Vagina (tissue), 2 donors: ENCODE measurements around the gene PIGN.

Source experiments
- POLR2A ChIP-seq, 2 donors: fragments of 450-650 bp; IDR thresholded peaks; one replicate each; pipeline ENCODE4 v1.6.1; 2017; ENCODE audit warnings: antibody characterized with exemption in 2 of 2, mild to moderate bottlenecking in 2 of 2, moderate library complexity in 2 of 2
- POLR2AphosphoS5 ChIP-seq, 2 donors: sonication (generic); formaldehyde crosslinking; IDR thresholded peaks; one replicate each; pipeline ENCODE4 v1.9.0; 2017; ENCODE audit warnings: antibody characterized with exemption in 2 of 2, mild to moderate bottlenecking in 2 of 2, low read depth in 1 of 2; ENCODE audit not compliant: insufficient read depth in 1 of 2
- TF ChIP-seq, protein P1 (sequence below), 3 experiments: fragments of 450-650 bp in 2 of 3; fragments of 200-600 bp in 1 of 3; sonication (generic) in 1 of 3; IDR thresholded peaks; one replicate each; pipeline ENCODE4 v1.5.1; 2017 to 2019; ENCODE audit warnings: antibody characterized with exemption in 3 of 3, mild to moderate bottlenecking in 2 of 3, moderate library complexity in 2 of 3

DNA sequence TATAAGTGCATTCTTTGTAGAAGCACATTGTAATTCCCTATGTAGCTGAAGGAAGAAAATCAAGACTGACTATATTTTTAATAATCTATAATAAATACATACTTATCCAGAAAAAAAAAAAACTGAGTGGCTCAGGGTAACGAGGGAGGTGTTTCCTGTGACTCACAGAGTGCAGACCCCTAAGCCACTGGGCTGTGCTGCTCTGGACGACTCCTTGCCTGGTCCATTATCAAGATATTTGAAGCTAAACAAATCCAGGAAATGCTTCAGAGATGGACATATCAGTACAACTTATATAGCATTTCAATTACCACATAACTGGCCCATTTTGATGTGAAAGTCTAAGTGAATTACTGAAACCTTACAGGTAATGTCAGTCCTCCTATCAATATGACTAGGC lies 80.6 kb downstream of the PIGN start:
- TF ChIP-seq POLR2A (IDR thresholded peaks at IDR 0.05), result no peak
- TF ChIP-seq POLR2AphosphoS5 (IDR thresholded peaks at IDR 0.05; ENCODE audit: insufficient read depth in 1 of 2, low read depth in 1 of 2), result no peak
- TF ChIP-seq, protein P1, sequence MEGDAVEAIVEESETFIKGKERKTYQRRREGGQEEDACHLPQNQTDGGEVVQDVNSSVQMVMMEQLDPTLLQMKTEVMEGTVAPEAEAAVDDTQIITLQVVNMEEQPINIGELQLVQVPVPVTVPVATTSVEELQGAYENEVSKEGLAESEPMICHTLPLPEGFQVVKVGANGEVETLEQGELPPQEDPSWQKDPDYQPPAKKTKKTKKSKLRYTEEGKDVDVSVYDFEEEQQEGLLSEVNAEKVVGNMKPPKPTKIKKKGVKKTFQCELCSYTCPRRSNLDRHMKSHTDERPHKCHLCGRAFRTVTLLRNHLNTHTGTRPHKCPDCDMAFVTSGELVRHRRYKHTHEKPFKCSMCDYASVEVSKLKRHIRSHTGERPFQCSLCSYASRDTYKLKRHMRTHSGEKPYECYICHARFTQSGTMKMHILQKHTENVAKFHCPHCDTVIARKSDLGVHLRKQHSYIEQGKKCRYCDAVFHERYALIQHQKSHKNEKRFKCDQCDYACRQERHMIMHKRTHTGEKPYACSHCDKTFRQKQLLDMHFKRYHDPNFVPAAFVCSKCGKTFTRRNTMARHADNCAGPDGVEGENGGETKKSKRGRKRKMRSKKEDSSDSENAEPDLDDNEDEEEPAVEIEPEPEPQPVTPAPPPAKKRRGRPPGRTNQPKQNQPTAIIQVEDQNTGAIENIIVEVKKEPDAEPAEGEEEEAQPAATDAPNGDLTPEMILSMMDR (IDR thresholded peaks at IDR 0.05), result no peak
